ENCODE data around the gene OCSTAMP. TPM values are rescaled to one million over a fixed set of nuclear protein-coding genes. Genes with fewer than 3 reads are reported as not detected.

OCSTAMP gene
- total RNA-seq, 2 experiments from 2014 or later = 0.11 TPM; not detected in 1

Other genes starting within 250 kb of the OCSTAMP start
- gene CDH22, start 242.2 kb downstream of the OCSTAMP start, total RNA-seq = not detected
- 10 to 100 TPM; 56.4 to 56.5 TPM for gene ELMO2, start 144.0 kb downstream of the OCSTAMP start, total RNA-seq
- gene ZNF334, start 37.1 kb downstream of the OCSTAMP start, total RNA-seq = 1 to 10 TPM; 2.3 to 2.6 TPM
- not detected for gene SLC13A3, start 100.8 kb upstream of the OCSTAMP start, total RNA-seq
- 10 to 100 TPM; 18.6 to 18.7 TPM for gene TP53RK, start 138.8 kb upstream of the OCSTAMP start, total RNA-seq
- under 1 TPM in 1 of 2 experiments, not detected in 1; 0.04 TPM for gene SLC2A10, start 159.0 kb upstream of the OCSTAMP start, total RNA-seq

All from activated CD8-positive, alpha-beta memory T cell treated with anti-CD3 and anti-CD28 coated beads for 36 hours (primary cell).